AML-193 (cell line): Measurements from ENCODE around the gene NBEA.

ENCODE experiments used
- DNase-seq, 2 experiments: peaks; one replicate each; lab custom pipeline; 2025; lab: John Stamatoyannopoulos, UW

NBEA gene

DNA sequence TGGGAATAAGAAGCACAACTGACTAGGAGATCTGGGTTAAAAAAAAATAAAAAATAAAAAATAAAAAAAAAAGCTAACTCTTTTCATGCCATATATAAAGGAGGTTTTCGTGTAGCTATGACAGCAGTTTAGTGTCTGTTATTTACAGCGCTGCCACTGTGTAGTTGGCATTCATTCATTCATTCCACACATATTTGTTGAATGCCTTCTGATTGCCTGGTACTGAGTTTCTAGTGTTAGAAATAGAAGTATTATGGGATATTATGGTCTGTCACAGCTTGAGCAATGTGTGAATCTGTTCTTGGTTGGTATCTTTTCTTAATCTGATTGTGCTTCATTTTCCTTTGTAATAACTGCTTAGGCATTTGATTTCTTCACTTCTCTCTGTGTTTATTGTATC lies 237.4 kb downstream of the NBEA start:
- no peak for DNase-seq

DNA sequence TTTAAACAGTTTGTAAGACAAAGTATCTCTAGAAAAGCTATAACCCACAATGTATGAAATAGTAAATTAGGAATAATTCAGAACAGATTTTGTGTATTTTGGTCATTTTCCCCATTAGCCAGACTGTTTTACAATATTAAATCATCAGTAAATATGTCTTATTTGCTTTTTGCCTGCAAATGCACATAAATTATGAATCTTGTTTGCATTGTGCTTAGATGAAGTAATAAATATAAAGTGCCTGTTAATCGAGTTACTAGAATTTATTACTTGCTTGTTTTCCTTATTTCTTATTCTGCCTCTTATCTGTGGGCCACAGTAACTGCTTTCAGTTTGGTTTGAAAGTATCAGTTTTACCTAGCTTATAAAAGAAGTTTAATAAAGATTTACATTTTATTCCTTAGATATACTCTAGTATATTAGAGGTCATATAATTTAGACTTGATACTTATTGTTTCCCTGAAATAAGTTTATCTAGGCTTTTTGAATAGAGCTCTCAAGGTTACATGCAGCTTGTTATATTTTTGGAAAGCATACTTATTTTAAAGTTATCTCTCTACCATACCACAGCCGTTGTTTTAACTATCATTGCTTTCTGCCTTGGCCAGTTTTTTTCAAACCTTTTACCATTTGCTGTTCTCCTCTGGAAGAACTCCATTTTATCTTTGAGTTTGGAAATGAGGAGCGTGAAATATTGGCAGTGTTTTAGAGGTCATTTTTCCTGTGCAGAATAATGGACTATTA lies 238.0 kb downstream of the NBEA start:
- no peak for DNase-seq

DNA sequence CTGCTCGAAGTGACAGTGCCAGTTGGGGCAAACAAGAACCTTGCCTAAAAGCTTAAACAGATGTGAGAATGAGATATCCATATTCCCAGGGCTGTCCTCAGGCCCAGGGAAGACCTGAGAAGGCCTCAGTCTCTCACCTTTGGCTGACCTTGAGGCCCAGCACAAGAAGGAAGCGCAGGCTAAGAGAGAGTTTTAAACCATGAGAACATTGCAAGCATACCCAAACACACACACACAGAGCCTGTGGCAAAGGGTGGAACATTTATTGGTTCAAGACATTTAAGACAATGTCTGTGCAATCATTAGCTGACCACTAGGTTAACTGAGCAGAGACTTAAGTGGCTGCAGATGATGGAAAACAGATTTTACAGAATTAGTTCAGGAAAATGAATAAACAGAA lies 248.2 kb downstream of the NBEA start:
- no peak for DNase-seq

DNA sequence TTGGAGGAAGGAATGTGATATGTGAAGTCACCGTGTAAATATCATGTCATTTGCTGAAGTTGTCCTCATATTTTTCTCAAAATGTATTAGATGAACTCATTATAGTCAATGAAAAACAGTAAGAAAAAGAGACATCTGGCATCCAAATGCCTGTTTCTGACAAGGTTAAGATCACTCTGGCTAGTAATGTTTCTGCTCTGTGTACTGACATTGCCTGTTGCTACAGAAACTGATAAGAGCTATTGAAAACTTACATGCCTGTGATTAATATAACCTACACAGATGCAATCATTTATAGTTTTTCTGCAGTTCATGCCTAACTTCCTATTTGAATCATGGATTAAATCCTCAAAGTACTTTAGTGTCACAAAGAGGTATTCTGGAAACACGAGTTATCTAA lies 249.8 kb downstream of the NBEA start:
- DNase-seq = no peak

DNA sequence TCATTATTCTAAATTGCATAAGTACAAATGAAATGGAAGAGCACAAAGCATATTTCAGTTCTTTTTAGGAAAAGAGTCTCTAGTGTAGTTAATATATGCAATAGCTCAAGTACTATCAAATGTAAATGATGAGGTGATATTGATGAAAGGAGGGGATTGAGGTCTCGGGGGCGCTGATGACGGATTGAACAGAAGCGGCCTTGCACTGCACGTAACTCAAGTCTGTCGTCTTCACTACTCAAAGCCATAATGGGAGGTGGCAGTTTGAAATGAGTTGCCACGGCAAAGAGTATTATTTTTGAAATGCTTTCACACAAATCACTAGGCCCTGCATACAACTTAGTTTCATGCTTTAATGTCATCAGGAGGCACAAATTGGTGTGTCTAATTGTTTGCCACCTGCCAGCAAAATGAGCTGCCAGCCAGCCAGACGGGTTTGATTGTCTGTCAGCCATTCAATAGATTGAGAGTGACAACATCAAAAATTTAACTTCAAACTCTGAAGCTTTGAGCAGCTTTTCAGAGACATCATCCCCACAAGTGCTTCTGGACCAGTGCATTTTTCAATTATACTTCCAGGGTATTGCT lies 256.6 kb downstream of the NBEA start:
- DNase-seq = no peak

DNA sequence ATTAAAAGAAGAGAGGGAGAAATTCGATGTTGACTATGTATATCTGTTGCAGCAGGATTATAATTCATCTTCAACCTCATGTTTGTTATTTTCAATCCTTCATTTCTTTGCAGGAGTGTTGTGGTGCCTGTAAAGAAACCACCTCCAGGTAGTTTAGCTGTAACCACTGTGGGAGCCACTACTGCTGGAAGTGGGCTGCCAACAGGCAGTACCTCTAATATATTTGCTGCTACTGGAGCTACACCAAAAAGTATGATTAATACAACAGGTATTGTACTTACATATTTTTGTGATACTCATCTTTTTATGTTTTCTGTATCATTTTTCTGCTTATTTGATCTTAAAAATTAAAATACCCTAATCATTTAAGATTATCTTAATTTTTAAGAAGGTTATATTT lies 266.5 kb downstream of the NBEA start:
- no peak for DNase-seq

DNA sequence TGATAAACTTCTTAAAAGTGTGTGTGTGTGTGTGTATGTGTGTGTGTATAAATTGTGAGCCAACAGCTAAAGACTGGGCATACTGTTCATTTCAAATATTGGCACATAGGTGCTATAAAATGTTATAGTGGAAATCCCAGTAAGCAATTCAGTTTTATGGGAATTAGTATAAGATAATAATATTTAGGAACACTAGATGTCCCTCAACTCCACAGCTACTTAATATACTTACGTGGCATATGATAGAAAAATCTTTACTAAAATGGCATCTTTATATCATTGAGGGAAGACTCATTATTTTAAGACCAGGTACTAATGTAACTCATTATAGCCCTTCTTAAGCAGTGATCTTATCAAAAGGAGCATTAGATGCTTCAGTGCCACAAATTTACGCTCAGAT lies 268.2 kb downstream of the NBEA start:
- peak; percentile 30 to 34 for DNase-seq

DNA sequence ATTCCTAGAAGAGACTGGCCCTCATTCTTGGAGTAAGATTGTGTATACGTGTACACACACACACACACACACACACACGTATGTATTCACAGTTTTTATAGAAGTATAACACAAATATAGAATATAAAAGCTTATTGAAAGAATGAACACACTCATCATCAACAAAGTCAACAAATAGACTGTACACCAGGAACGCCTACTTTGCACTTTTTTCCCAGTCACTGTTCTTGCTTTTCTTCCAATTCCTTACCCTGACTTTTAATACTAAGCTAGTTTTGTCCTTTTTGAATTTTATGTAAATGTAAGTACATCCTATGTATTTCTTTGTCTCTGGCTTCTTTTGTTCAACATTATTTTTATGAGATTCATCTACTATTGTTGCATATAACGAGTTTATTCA lies 269.9 kb downstream of the NBEA start:
- DNase-seq = no peak

DNA sequence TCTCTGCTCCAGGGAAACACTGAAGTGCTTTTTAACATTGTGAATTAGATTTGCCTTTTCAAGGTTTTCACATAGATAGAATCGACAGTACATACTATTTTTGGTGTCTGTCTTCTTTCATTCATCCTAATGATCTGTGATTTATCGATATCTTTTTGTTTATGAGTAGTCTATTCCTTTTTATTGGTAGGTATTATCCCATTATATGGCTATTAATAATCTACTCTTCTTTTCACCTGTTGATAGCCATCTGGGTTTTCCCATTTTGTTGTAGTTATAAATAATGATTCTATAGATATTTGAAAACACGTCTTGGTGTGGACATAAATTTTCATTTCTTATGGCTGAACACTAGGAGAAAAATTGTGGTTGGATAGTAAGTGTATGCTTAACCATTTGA lies 271.8 kb downstream of the NBEA start:
- DNase-seq = no peak

DNA sequence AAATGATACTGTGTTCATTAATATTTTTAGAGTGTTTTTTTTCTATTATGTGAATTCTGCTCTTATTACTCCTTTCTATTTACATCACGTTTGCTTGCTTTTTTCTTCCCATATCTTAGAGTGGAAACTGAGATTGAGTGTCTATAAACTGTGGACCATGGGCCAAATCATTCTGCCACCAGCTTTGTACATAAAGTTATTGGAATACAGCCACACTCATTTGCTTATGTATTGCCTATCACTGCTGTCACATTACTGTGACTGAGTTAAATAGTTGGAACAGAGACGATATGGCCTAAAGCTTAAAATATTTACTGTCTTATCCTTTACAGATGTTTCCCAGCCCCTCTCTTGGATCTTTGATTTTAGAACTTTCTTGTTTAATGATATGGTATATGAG lies 274.1 kb downstream of the NBEA start:
- no peak for DNase-seq

DNA sequence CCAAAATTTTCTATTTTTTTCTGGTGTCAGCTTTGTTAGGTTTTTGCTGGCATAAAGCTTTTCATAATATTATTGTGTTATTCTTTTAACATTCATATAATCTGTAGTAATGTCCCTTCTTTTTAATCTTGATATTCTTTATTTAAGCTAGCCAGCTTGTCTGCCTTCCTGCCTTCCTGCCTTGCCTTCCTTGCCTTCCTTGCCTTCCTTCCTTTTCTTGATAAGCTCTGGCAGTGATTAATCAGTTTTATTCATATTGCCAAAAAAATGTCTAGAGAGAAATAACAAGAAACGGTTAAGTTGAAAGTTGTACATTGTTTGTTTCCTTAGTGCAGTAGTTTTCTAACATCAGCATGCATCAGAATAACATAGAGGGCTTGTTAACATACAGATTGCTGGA lies 277.0 kb downstream of the NBEA start:
- DNase-seq = no peak

DNA sequence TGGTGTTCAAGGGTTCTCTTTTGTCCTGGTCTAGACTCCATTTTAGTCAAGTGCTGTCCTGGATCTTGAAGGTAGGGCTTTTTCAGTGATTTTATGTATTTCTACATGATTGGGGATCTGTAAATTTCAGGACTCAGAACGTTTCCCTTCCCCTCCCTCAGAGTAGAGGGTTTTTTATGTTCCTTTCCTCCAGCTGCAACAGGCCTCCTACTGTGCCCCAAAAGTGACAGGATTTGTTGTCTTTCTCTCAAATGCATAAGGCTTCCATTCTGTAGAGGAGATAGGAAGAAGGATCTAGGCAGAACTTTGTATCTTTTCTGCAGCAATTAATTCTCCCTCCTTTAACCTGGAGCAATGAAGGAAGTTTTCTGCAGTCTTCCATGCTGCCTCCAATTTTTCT lies 283.1 kb downstream of the NBEA start:
- no peak for DNase-seq

DNA sequence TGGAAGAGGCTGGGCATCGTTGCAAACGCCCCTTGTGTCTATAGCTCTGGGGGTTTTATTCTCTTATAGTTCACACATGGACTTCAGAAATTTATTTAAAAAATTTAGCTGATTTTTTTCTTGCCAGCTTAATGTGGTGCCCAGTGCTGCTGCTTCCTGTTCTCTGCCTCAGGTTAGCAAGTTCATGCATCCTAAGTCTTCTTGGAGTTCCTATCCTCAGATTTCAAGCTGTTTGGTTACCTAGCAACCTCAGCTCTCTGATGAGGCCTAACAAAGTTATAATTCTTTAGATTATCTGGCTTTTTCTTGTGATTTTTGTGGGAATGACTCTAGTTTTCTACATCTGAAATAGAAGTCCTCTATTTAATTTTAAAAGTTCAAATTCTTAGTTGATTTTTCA lies 283.5 kb downstream of the NBEA start:
- no peak for DNase-seq

DNA sequence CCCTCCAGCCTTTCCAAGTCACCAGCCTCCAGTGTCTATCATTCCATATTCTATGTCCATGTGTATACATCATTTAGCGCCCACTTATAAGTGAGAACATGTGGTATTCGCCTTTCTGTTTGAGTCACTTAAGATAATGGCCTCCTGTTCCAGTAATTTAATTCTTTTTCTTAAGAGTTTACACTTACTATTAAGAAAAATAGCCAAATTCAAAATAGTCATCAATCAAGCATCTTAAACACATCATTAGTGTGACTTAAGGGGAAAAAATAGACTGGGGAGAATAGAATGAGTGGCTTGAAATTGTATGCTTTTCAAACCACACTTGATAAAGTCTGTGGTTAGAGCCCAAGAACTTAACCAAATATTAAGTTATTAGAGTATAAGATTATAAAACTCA lies 286.5 kb downstream of the NBEA start:
- DNase-seq = no peak

DNA sequence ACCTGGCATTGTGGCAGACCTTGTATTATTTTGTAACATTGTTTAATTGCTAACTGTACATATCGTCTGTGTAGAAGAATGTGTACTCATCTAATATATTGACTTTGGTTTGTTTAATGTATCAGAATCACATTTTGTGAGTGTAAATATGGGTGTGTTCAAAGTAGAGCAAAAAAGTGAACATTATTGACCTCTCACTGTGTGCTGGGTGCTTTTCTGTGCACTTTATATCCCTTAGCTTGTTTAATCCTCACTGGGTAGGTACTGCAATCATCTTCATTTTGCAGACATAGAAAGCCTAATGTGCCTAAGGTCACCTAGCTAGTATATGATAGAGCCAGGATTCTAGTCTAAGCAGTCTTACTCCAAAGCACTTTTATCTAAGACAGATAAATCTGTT lies 289.4 kb downstream of the NBEA start:
- DNase-seq = no peak

DNA sequence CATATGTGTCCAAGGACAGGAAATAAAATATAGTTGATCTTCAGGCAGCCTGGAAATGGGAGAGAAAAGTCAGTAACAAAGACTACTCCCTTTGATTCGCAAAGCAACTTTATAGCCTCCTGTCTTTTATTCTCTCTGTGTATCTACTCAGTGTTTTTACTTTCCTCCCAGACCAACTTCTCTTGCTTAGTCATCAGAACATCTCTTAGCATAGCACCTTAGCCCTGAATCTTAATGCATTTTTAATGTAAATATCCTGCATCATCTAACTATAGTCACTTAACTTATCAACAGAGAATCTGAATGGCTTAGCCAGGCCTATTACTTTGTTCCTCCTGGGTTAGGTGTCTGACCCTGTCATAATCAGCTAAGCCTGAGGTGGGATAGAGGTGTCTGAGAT lies 296.2 kb downstream of the NBEA start:
- no peak for DNase-seq

DNA sequence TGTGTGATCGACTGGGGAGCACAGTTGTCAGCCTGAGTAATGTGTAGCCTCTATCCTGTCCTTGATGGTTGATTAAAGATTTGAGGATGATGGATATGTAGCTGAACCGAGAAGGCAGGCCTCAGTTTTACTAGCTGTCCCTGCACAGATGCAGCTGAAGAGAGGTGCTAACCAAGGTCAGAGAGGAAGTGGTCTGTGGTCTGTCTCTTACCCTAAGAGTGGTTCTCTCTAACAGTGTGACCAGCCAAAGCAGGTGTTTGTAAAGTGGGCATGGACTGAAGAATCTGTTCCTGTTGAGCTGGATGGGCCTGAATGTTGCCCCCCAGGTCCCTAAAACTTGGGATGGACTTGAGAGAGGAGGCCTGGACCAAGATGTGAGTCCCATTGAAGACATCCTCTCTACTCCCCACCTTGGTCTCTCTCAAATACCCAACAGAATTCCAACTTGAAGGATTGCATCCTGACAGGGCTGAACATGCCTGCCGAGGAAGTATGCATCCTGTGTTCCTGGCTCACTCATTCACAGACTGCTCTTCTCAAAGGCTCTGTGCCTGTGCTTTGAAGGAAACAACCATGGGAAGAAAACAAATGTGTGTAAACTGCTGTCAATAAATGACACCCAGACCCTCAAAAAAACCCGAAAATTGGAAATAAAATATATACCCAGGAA lies 310.6 kb downstream of the NBEA start:
- DNase-seq = peak in 1 of 2 experiments; percentile 14

DNA sequence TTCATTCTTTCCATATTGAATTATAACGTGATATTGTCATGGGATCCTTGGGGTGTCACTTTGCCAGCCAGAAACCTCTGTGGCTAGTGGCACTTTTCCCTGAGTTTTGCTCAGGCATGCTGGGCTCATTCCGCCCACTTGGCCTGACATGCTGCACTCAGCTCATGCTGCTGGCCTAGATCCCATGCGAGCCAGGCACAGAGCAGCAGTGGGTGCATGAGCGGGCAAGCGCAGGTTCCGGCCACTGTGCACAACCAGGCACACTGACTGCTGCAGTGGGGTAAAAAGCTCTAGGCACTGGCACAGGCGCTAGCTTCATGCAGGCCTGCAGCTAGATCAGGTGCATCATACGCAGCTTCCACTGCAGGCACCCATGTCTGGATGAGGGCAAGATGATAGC lies 313.2 kb downstream of the NBEA start:
- no peak for DNase-seq

DNA sequence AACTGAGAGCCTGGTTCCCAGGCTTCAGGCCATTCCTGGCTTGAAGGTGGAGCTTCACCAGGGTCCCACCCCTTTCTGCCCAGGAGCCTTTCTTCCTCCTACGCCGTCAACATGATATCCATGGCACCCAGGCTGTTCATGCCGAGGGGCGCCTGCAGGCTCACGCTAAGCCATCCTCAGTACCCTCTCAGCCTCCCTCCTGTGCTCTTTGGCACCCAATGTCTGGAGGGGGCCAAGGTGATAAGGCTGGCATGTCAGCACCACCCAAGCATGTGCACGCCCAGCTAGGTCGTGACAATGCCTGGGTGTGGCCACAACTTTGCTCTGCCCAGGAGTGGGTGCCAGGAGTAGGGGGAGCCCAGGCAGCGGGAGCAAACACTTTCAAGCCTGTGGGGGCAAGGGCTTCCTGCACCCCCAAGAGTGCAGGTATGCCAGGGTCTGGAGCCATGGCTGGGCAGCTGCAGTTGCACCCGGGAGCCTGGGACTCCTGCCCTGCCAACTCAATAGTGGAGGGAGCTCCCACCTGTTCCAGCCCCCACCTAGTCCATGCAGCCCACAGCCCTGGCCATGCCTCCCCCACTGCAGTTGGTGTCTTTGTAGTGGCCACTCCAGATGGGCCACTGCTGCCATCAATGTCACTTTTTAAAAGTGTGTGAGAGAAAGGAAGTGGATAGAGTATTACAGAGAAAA lies 314.5 kb downstream of the NBEA start:
- DNase-seq = no peak

DNA sequence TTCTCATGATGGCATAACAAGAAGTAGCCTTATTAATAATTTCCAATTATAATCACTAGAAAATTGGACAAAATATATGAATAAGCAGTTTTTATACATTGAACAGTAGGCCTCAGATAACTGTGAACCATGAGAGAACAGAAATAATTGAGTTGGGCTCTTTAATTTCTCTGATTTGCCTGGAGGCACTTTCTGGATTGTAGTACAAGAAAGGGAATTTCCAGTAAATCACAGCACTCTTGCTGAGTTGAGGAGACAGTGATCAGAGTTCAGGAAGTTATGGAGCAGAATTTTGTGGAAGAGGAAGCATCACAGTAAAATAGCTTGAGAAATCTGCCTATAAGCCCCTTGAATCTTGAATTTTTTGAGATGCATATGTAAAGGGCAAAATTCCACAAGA lies 318.2 kb downstream of the NBEA start:
- no peak for DNase-seq

DNA sequence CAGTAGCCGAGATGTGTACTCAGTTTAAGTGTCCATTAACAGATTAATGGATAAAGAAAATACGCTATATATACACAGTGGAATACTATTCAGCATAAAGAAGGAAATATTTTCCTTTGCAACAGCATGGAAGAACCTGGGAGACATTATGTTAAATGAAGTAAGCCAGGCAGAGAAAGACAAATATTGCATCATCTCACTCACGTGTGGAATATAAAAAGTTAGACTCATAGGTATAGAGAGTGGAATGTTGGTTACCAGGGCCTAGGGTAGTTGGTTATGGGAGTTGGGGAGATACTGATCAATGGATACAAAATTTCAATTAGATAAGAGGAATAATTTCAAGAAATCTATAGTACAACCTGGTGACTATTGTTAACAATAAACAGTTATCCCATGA lies 324.3 kb downstream of the NBEA start:
- no peak for DNase-seq

DNA sequence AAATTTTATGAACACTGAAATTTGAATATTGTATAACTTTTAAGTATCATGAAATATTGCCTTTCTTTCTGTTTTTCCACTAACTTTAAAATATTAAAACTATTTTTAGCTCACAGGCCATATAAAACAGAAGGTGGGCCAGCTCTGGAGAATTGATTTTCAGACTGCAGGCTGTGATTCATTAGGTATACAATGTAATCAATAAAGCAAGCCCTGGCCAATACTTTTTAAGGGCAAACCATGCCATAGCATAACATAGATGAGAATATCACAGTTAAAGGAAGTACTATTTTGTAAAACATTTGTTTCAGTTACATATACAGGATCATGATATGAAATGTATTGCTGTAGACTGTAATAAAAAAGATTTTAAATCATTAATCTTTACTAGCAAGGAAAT lies 336.8 kb downstream of the NBEA start:
- no peak for DNase-seq

DNA sequence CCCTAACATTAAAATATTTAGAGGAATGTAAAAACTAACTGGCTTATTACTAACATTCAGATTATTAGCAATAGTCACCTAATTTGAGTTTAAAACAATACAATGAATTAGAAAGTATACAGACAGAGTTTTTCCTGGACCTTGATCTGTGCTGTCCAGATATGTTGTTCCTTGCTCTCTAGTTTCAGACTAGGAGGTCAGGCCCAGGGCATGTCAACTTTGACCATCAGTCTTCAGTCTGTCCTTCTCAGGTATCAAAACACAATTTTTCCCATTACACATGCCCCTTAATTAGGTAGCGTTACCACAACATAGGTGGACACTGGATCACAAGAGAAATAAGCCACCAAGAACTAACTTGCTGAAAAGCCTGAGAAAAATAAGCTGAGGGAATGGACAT lies 337.4 kb downstream of the NBEA start:
- DNase-seq = no peak
